ENCODE data around the gene GABARAPL2.
"Not testable (repeated sequence)": the region's sequence is repeated elsewhere in the genome, so short reads cannot be mapped to it uniquely, and the experiment has no call there.

The GABARAPL2 gene

GRCh38 chr16:75566040-75566757 lies at the start of gene GABARAPL2:
TSS of gene GABARAPL2 (plus strand) at chr16:75566379. CDS start at chr16:75566487, 108 bp downstream.
- peak; percentile 93 to 98 (median 97) for DNase-seq

GRCh38 chr16:75519175-75519574 lies 47.0 kb upstream of the GABARAPL2 start:
- DNase-seq = no peak

- DNase-seq = no peak
These were observed 40.0 kb upstream of the GABARAPL2 start for GRCh38 chr16:75526032-75526790.

- DNase-seq = no peak
These were observed 38.3 kb upstream of the GABARAPL2 start for GRCh38 chr16:75527825-75528299.

- no peak for DNase-seq
These were observed 36.9 kb upstream of the GABARAPL2 start for GRCh38 chr16:75529056-75529905.

- DNase-seq = no peak
These were observed 36.2 kb upstream of the GABARAPL2 start for GRCh38 chr16:75529959-75530358.

GRCh38 chr16:75532142-75532765 lies 33.9 kb upstream of the GABARAPL2 start:
- DNase-seq = no peak

- no peak for DNase-seq
These were observed 33.4 kb upstream of the GABARAPL2 start for GRCh38 chr16:75532791-75533190.

- DNase-seq = no peak
These were observed 31.5 kb upstream of the GABARAPL2 start for GRCh38 chr16:75534560-75535205.

GRCh38 chr16:75535211-75535843 lies 30.9 kb upstream of the GABARAPL2 start:
- DNase-seq = no peak

GRCh38 chr16:75535901-75536300 lies 30.3 kb upstream of the GABARAPL2 start, which contains the start of gene CHST5:
TSS of gene CHST5 (minus strand) at chr16:75536108. CDS start at chr16:75530384, 5,724 bp downstream.
- DNase-seq = no peak

GRCh38 chr16:75537776-75538175 lies 28.4 kb upstream of the GABARAPL2 start:
- no peak for DNase-seq

GRCh38 chr16:75538882-75539565 lies 27.2 kb upstream of the GABARAPL2 start:
- not testable (repeated sequence) for DNase-seq

- DNase-seq = no peak
These were observed 24.9 kb upstream of the GABARAPL2 start for GRCh38 chr16:75541236-75541635.

GRCh38 chr16:75542462-75542861 lies 23.7 kb upstream of the GABARAPL2 start:
- DNase-seq = not testable (repeated sequence)

GRCh38 chr16:75545879-75546278 lies 20.3 kb upstream of the GABARAPL2 start:
- DNase-seq = not testable (repeated sequence)

GRCh38 chr16:75546293-75546692 lies 19.9 kb upstream of the GABARAPL2 start:
- no peak for DNase-seq

- DNase-seq = not testable (repeated sequence)
These were observed 17.7 kb upstream of the GABARAPL2 start for GRCh38 chr16:75548456-75548855.

- DNase-seq = peak; percentile 92 to 95 (median 94)
These were observed 15.9 kb upstream of the GABARAPL2 start for GRCh38 chr16:75550211-75550662.

- DNase-seq = no peak
These were observed 13.2 kb upstream of the GABARAPL2 start for GRCh38 chr16:75552951-75553350.

Data from suppressor macrophage treated with lipopolysaccharide for 1 hour (primary cell).